Mesenchymal stem cell (in vitro differentiated cells and primary cell): Measurements from ENCODE around the gene DDX41.

ENCODE experiments used
- DNase-seq: peaks from one replicate; pipeline ENCODE4 v3.0.0-alpha.2; 2013
- H2AFZ ChIP-seq: one replicate; pipeline ENCODE4 v1.6.1; 2013; ENCODE audit warnings: low read depth, mild to moderate bottlenecking, control low read depth, inconsistent platforms, low read length, moderate library complexity
- H2AK5ac ChIP-seq: 2 replicates; pipeline ENCODE4 v1.6.1; 2013; ENCODE audit warnings: low read length, moderate library complexity, mild to moderate bottlenecking, inconsistent platforms; ENCODE audit not compliant: severe bottlenecking
- H2BK120ac ChIP-seq: one replicate; pipeline ENCODE4 v1.6.1; 2013; ENCODE audit warnings: low read depth, mild to moderate bottlenecking, inconsistent platforms, low read length, moderate library complexity
- H2BK12ac ChIP-seq, 2 experiments: one replicate each; pipeline ENCODE4 v1.6.1; 2013; ENCODE audit warnings: inconsistent platforms in 2 of 2, low read length in 2 of 2, mild to moderate bottlenecking in 2 of 2, moderate library complexity in 2 of 2, control low read depth in 1 of 2
- H2BK15ac ChIP-seq: one replicate; pipeline ENCODE4 v1.6.1; 2013; ENCODE audit warnings: mild to moderate bottlenecking, low read depth, inconsistent platforms; ENCODE audit not compliant: poor library complexity, severe bottlenecking
- H2BK5ac ChIP-seq: 2 replicates; pipeline ENCODE4 v1.6.1; 2013; ENCODE audit warnings: low read depth, mild to moderate bottlenecking, low read length, control low read depth, inconsistent platforms; ENCODE audit not compliant: poor library complexity, severe bottlenecking
- H3K14ac ChIP-seq, 2 experiments: one replicate each; pipeline ENCODE4 v1.6.1; 2013; ENCODE audit warnings: inconsistent platforms in 2 of 2, low read length in 2 of 2, control low read depth in 1 of 2, mild to moderate bottlenecking in 1 of 2, moderate library complexity in 1 of 2
- H3K18ac ChIP-seq, 2 experiments: one replicate each; pipeline ENCODE4 v1.6.1; 2013; ENCODE audit warnings: inconsistent platforms in 2 of 2, low read length in 2 of 2, control low read depth in 1 of 2, low read depth in 1 of 2, mild to moderate bottlenecking in 1 of 2
- H3K23ac ChIP-seq, 2 experiments: one replicate each; pipeline ENCODE4 v1.6.1; 2013; ENCODE audit warnings: inconsistent platforms in 2 of 2, low read length in 2 of 2, mild to moderate bottlenecking in 2 of 2, moderate library complexity in 2 of 2, control low read depth in 1 of 2
- H3K27ac ChIP-seq: 2 replicates; pipeline ENCODE4 v1.5.1; 2013; ENCODE audit warnings: mild to moderate bottlenecking, moderate library complexity, low read length, control low read depth, inconsistent platforms; ENCODE audit not compliant: poor library complexity, severe bottlenecking
- H3K27me3 ChIP-seq, 2 experiments: 2 replicates each; pipeline versions ENCODE4 v1.6.1 to v1.7.0; 2013; ENCODE audit warnings: low read length in 2 of 2, mild to moderate bottlenecking in 2 of 2, moderate library complexity in 2 of 2, control low read depth in 1 of 2, inconsistent platforms in 1 of 2; ENCODE audit not compliant: control insufficient read depth in 1 of 2, insufficient read depth in 1 of 2
- H3K36me3 ChIP-seq, 2 experiments: 2 replicates each; pipeline versions ENCODE4 v1.6.1 to v1.7.0; 2013; ENCODE audit warnings: low read length in 2 of 2, control low read depth in 1 of 2, inconsistent platforms in 1 of 2, low read depth in 1 of 2, mild to moderate bottlenecking in 1 of 2; ENCODE audit not compliant: insufficient read depth in 2 of 2, control insufficient read depth in 1 of 2
- H3K4ac ChIP-seq, 2 experiments: one replicate each; pipeline ENCODE4 v1.6.1; 2013; ENCODE audit warnings: inconsistent platforms in 2 of 2, low read length in 2 of 2, mild to moderate bottlenecking in 2 of 2, moderate library complexity in 2 of 2, control low read depth in 1 of 2, low read depth in 1 of 2
- H3K4me1 ChIP-seq: 2 replicates; pipeline ENCODE4 v1.6.1; 2013; ENCODE audit warnings: low read depth, low read length, control low read depth; ENCODE audit not compliant: control insufficient read depth, insufficient read depth
- H3K4me2 ChIP-seq: 2 replicates; pipeline ENCODE4 v1.6.1; 2013; ENCODE audit warnings: low read length, mild to moderate bottlenecking, inconsistent platforms; ENCODE audit not compliant: poor library complexity, severe bottlenecking
- H3K4me3 ChIP-seq, 2 experiments: 2 replicates each; pipeline versions ENCODE4 v1.5.1 to v1.7.0; 2013; ENCODE audit warnings: low read length in 2 of 2, mild to moderate bottlenecking in 2 of 2, control low read depth in 1 of 2, low read depth in 1 of 2; ENCODE audit not compliant: insufficient read depth in 1 of 2
- H3K79me1 ChIP-seq: replicated peaks from 2 replicates; pipeline ENCODE4 v1.6.1; 2013; ENCODE audit warnings: mild to moderate bottlenecking, control low read depth, low read length, inconsistent platforms; ENCODE audit not compliant: poor library complexity, severe bottlenecking
- H3K9ac ChIP-seq: 2 replicates; pipeline ENCODE4 v1.7.0; 2013; ENCODE audit warnings: mild to moderate bottlenecking, low read length, moderate library complexity
- H3K9me3 ChIP-seq: 2 replicates; pipeline ENCODE4 v1.7.0; 2013; ENCODE audit warnings: mild to moderate bottlenecking, low read length; ENCODE audit not compliant: control insufficient read depth
- H4K8ac ChIP-seq: one replicate; pipeline ENCODE4 v1.6.1; 2013; ENCODE audit warnings: inconsistent platforms, mild to moderate bottlenecking, low read length, moderate library complexity
- H4K91ac ChIP-seq: one replicate; pipeline ENCODE4 v1.6.1; 2013; ENCODE audit warnings: mild to moderate bottlenecking, low read length, inconsistent platforms
- WGBS: methylation state at CpG from one replicate; pipeline ENCODE4 v1.1.7; 2013; ENCODE audit warnings: mixed read lengths; 5-methylcytosine and 5-hydroxymethylcytosine counted together

DDX41 gene

DNA sequence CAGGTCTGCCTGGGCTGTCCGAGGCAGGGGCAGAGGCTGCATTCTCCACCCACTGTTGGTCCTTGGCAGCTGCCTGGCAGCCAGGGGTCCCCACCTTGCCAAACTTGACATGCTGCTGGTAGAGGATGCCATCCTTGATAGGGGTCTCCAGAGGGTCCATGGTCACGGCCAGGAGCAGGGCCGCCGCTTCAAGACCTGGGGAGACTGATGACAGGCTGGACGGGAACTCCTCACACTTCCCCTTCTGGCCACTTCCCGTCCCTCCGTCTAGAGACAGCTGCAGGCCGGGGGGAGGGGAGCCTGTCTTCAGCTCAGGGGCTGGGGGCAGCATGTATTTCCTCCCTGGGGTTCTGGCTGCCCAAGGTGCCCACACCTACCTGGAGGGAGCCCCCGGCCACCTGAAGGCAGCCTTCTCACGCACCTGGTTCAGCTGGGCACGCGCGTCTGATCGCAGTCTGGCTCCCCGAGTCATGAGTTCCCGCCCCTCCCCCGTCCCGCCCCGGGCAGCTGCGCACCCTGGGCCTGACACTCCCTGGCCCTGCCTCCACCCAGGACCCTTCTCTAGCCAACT, 7.3 kb downstream of the DDX41 start, which contains the start of gene DOK3:
Gene DOK3, minus strand, starts transcription at position 446 of the 571 bp plus-strand sequence. Its CDS starts 286 bp downstream, at position 160.
- no peak within 1 kb of the TSS for H3K4me2 ChIP-seq
- no peak within 1 kb of the TSS for H2BK120ac ChIP-seq
- no peak within 1 kb of the TSS for H2BK15ac ChIP-seq
- H3K79me1 ChIP-seq, result peaks cover 25% of the 10 kb centered on the region
- H3K9me3 ChIP-seq, result no peaks in the 10 kb centered on the region
- peak within 1 kb of the TSS; percentile 9 for H2AK5ac ChIP-seq
- H3K27me3 ChIP-seq, result no peaks in the 10 kb centered on the region
- no peak within 1 kb of the TSS for H2AFZ ChIP-seq
- no peak within 1 kb of the TSS for H4K8ac ChIP-seq
- peak within 1 kb of the TSS in 1 of 2 experiments; percentile 3 for H3K18ac ChIP-seq
- no peak within 1 kb of the TSS for H3K9ac ChIP-seq
- H3K27ac ChIP-seq, result no peak within 1 kb of the TSS
- H3K4me1 ChIP-seq, result peaks cover 6% of the 10 kb centered on the region
- DNase-seq, result no peak
- H4K91ac ChIP-seq, result no peak within 1 kb of the TSS
- no peak within 1 kb of the TSS for H2BK12ac ChIP-seq
- no peak within 1 kb of the TSS for H3K23ac ChIP-seq
- no peak within 1 kb of the TSS for H3K4me3 ChIP-seq
- peaks cover 42 to 75% of the 10 kb centered on the region in 2 experiments for H3K36me3 ChIP-seq
- H2BK5ac ChIP-seq, result no peak within 1 kb of the TSS
- 65% methylated on average over 20 of the region's 20 CpGs for WGBS
- H3K14ac ChIP-seq, result no peak within 1 kb of the TSS
- H3K4ac ChIP-seq, result no peak within 1 kb of the TSS

DNA sequence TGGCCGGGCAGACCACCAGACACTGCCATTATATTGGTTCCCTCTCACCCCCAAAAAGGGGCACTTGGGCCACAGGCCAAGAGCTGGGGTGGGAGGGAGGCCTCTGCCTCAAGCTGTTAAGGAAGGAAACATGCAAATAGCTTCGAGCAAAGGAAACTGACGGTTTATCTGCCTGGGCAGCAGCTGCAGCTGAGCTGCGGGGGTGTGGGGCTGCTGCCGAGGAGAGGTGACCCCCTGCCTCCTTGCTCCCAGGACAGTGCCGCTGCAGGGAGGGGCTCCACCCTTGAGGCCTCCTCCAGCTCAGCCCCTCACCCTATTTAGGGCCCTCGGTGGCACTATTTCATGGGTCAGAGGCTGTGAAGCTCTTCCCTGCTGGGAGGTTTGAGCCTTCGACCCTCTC, 7.9 kb downstream of the DDX41 start:
- Histone ChIP-seq H2BK12ac (no peak overlapping the region), H3K9me3 (no peaks in the 10 kb centered on the region), H3K23ac (no peak overlapping the region), H4K91ac (no peak overlapping the region), H3K36me3 (peaks cover 36 to 75% of the 10 kb centered on the region in 2 experiments), H3K14ac (no peak overlapping the region), H3K27ac (no peak overlapping the region), H2BK5ac (no peak overlapping the region), H3K4me1 (peaks cover 6% of the 10 kb centered on the region), H4K8ac (no peak overlapping the region), H3K79me1 (peaks cover 19% of the 10 kb centered on the region), H2BK15ac (no peak overlapping the region), H2AFZ (no peak overlapping the region), H3K4me3 (no peak overlapping the region), H3K4me2 (no peak overlapping the region), H2BK120ac (no peak overlapping the region), H3K18ac (peak overlapping the region in 1 of 2 experiments; percentile 3), H3K4ac (no peak overlapping the region), H3K9ac (no peak overlapping the region), H2AK5ac (no peak overlapping the region), H3K27me3 (no peaks in the 10 kb centered on the region)
- WGBS, result 78% methylated on average over 8 of the region's 8 CpGs
- DNase-seq, result no peak

DNA sequence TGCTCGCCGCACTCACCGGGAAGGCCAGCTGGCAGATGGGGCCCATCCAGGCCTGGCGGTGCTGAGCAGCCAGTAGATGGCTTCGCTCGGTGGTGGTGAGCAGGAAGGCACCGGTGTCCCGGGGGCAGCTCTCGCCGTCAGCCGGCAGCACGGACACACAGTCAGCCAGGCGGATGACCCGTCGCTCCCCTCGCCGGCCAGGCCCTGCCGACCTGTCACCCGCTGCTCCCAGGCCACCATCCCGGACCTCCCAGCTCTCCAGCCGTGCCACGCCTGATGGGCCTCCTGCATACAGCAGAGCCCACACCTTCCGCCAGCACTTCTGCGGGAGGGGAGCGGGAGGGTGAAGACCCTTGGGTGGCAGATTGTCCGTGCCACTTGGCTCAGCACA, 8.5 kb downstream of the DDX41 start:
- Histone ChIP-seq H2BK15ac (no peak overlapping the region), H3K4ac (no peak overlapping the region), H3K9me3 (no peaks in the 10 kb centered on the region), H3K4me3 (no peak overlapping the region), H3K27me3 (no peaks in the 10 kb centered on the region), H3K18ac (no peak overlapping the region), H3K27ac (no peak overlapping the region), H2AK5ac (no peak overlapping the region), H3K9ac (no peak overlapping the region), H3K79me1 (peaks cover 13% of the 10 kb centered on the region), H3K14ac (no peak overlapping the region), H2BK12ac (no peak overlapping the region), H2AFZ (no peak overlapping the region), H2BK120ac (no peak overlapping the region), H2BK5ac (no peak overlapping the region), H3K23ac (no peak overlapping the region), H4K8ac (no peak overlapping the region), H3K4me2 (no peak overlapping the region), H3K36me3 (peaks cover 30 to 75% of the 10 kb centered on the region in 2 experiments), H4K91ac (no peak overlapping the region), H3K4me1 (peaks cover 6% of the 10 kb centered on the region)
- 97% methylated on average over 26 of the region's 26 CpGs for WGBS
- no peak for DNase-seq

DNA sequence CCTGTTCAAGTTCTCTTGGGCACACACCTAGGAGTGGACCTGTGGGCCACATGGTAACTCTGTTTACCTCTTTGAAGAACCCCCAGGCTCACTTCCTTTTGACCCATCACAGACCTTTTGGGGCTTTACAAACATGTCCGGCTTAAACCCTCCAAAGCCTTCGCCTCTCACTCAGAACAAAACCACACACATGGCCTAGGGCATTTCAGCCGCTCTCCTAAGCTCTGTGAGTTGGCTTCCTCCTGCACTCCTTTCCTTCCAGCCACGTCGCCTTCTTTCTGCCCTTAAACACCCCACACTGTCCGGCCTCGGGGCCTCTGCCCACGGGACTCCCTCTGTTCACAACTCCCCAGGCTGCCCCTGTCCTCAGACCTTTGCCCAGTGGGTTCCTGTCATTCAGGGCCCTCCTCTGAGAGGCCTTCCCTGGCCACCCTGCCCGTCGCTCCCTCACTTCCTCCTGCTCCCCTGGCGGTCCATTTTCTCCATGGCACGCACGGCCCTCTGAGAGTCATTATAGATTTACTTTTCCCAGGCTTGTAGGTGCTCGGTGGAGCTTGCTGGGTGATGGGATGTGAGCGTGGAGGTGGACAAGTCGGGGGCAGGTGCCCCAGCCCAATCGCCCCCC, 9.1 kb downstream of the DDX41 start:
- no peaks in the 10 kb centered on the region for H3K9me3 ChIP-seq
- WGBS, result 92% methylated on average over 17 of the region's 17 CpGs
- H3K18ac ChIP-seq, result no peak overlapping the region
- no peak overlapping the region for H2AK5ac ChIP-seq
- no peak overlapping the region for H2BK15ac ChIP-seq
- no peak overlapping the region for H2BK120ac ChIP-seq
- H2BK12ac ChIP-seq, result no peak overlapping the region
- no peak overlapping the region for H4K8ac ChIP-seq
- H3K23ac ChIP-seq, result no peak overlapping the region
- H3K4me2 ChIP-seq, result no peak overlapping the region
- peaks cover 25 to 75% of the 10 kb centered on the region in 2 experiments for H3K36me3 ChIP-seq
- no peak overlapping the region for H2BK5ac ChIP-seq
- no peak overlapping the region for H3K4ac ChIP-seq
- H3K27ac ChIP-seq, result no peak overlapping the region
- H3K4me1 ChIP-seq, result peaks cover 9% of the 10 kb centered on the region
- H2AFZ ChIP-seq, result no peak overlapping the region
- no peak overlapping the region for H3K4me3 ChIP-seq
- H3K14ac ChIP-seq, result no peak overlapping the region
- no peak for DNase-seq
- peaks cover 10% of the 10 kb centered on the region for H3K79me1 ChIP-seq
- no peaks in the 10 kb centered on the region for H3K27me3 ChIP-seq
- H3K9ac ChIP-seq, result no peak overlapping the region
- H4K91ac ChIP-seq, result no peak overlapping the region
